IMR-90 (cell line): ENCODE measurements around the gene VAV1. TPM values are rescaled to one million over a fixed set of nuclear protein-coding genes. Genes with fewer than 3 reads are reported as not detected.

ENCODE experiments used
- ATAC-seq: fragments of 200-7000 bp; cut with Tn5 transposase; 2 replicates; pipeline ENCODE4 v1.9.1; 2020; ENCODE audit warnings: low read depth, mild to moderate bottlenecking, moderate library complexity
- BruUV-seq: library from RNA; stranded (reverse); fragments of 400-500 nt; replicated peaks from 2 replicates; lab custom pipeline; 2021; lab: Mats Ljungman, UMichigan
- CTCF ChIA-PET: fragments of 300-600 bp; formaldehyde crosslinking; extraction: SDS; loops from one replicate; lab custom pipeline; 2021; ENCODE audit warnings: antibody characterized with exemption; lab: Yijun Ruan, JAX
- POLR2A ChIA-PET: fragments of 300-600 bp; sonication (Branson Sonifier 250); formaldehyde crosslinking; loops from one replicate; lab custom pipeline; 2022; ENCODE audit warnings: antibody characterized with exemption; ENCODE audit not compliant: unreplicated experiment; lab: Charles Lee
- DNase-seq: peaks from one replicate; pipeline ENCODE4 v3.0.0; 2013
- H2AFZ ChIP-seq: replicated peaks from 2 replicates; pipeline ENCODE3; 2013; ENCODE audit warnings: low read length, mild to moderate bottlenecking; ENCODE audit not compliant: poor library complexity
- H2AK5ac ChIP-seq: 2 replicates; pipeline ENCODE4 v1.6.1; 2013; ENCODE audit warnings: low read depth, low read length, inconsistent platforms
- H2AK9ac ChIP-seq: replicated peaks from 2 replicates; pipeline ENCODE3; 2013; ENCODE audit warnings: mild to moderate bottlenecking, low read depth, low read length, moderate library complexity; ENCODE audit not compliant: poor library complexity
- H2BK120ac ChIP-seq: 2 replicates; pipeline ENCODE4 v1.6.1; 2013; ENCODE audit warnings: low read depth, low read length, inconsistent platforms
- H2BK15ac ChIP-seq: 3 replicates; pipeline ENCODE4 v1.6.1; 2013; ENCODE audit warnings: low read depth, low read length, inconsistent platforms
- H2BK20ac ChIP-seq: 2 replicates; pipeline ENCODE4 v1.6.1; 2013; ENCODE audit warnings: low read depth, mild to moderate bottlenecking, inconsistent platforms, low read length, moderate library complexity
- H2BK5ac ChIP-seq: 2 replicates; pipeline ENCODE4 v1.6.1; 2013; ENCODE audit warnings: mild to moderate bottlenecking, low read depth, low read length, inconsistent platforms; ENCODE audit not compliant: poor library complexity, severe bottlenecking
- H3K14ac ChIP-seq: replicated peaks from 2 replicates; pipeline ENCODE4 v1.6.1; 2013; ENCODE audit warnings: low read depth, low read length, inconsistent platforms
- H3K18ac ChIP-seq: 2 replicates; pipeline ENCODE4 v1.6.1; 2013; ENCODE audit warnings: low read depth, low read length, control low read depth
- H3K23ac ChIP-seq: 2 replicates; pipeline ENCODE4 v1.6.1; 2013; ENCODE audit warnings: low read depth, low read length, inconsistent platforms
- H3K27ac ChIP-seq: 2 replicates; pipeline ENCODE4 v1.5.1; 2013; ENCODE audit warnings: mild to moderate bottlenecking, control low read depth, low read length; ENCODE audit not compliant: insufficient read depth
- H3K27me3 ChIP-seq: 2 replicates; pipeline ENCODE4 v1.6.1; 2013; ENCODE audit warnings: low read length; ENCODE audit not compliant: control insufficient read depth, insufficient read depth
- H3K36me3 ChIP-seq: 2 replicates; pipeline ENCODE4 v1.6.1; 2013; ENCODE audit warnings: low read length, mixed read lengths; ENCODE audit not compliant: control insufficient read depth, insufficient read depth
- H3K4ac ChIP-seq: 2 replicates; pipeline ENCODE4 v1.6.1; 2013; ENCODE audit warnings: low read depth, low read length, inconsistent platforms
- H3K4me1 ChIP-seq: 2 replicates; pipeline ENCODE4 v1.6.1; 2013; ENCODE audit warnings: low read length, mixed read lengths; ENCODE audit not compliant: control insufficient read depth, insufficient read depth
- H3K4me2 ChIP-seq: 2 replicates; pipeline ENCODE4 v1.6.1; 2013; ENCODE audit warnings: low read depth, mild to moderate bottlenecking, control low read depth, low read length, moderate library complexity
- H3K4me3 ChIP-seq: 2 replicates; pipeline ENCODE4 v1.5.1; 2013; ENCODE audit warnings: low read depth, mild to moderate bottlenecking, control low read depth, low read length, moderate library complexity; ENCODE audit not compliant: insufficient read depth
- H3K56ac ChIP-seq: 2 replicates; pipeline ENCODE4 v1.6.1; 2013; ENCODE audit warnings: low read length, inconsistent platforms; ENCODE audit not compliant: insufficient read depth; ENCODE audit errors: extremely low read depth
- H3K79me1 ChIP-seq, 2 experiments: 2 replicates each; pipeline ENCODE4 v1.6.1; 2013; ENCODE audit warnings: low read length in 2 of 2, inconsistent platforms in 1 of 2, low read depth in 1 of 2
- H3K9ac ChIP-seq: 2 replicates; pipeline ENCODE4 v1.6.1; 2013; ENCODE audit warnings: low read depth, low read length, control low read depth
- H3K9me1 ChIP-seq: 2 replicates; pipeline ENCODE4 v1.6.1; 2013; ENCODE audit warnings: low read length, inconsistent platforms; ENCODE audit not compliant: insufficient read depth
- H3K9me3 ChIP-seq: 2 replicates; pipeline ENCODE4 v1.6.1; 2013; ENCODE audit warnings: low read length; ENCODE audit not compliant: control insufficient read depth, insufficient read depth
- H4K20me1 ChIP-seq: 2 replicates; pipeline ENCODE4 v1.6.1; 2013; ENCODE audit warnings: low read length, inconsistent platforms; ENCODE audit not compliant: insufficient read depth
- H4K5ac ChIP-seq: 2 replicates; pipeline ENCODE4 v1.6.1; 2013; ENCODE audit warnings: mild to moderate bottlenecking, low read depth, low read length, control low read depth
- H4K8ac ChIP-seq, 2 experiments: 2 replicates each; pipeline ENCODE4 v1.6.1; 2013; ENCODE audit warnings: low read depth in 2 of 2, low read length in 2 of 2, control low read depth in 1 of 2, inconsistent platforms in 1 of 2
- H4K91ac ChIP-seq: 2 replicates; pipeline ENCODE4 v1.6.1; 2013; ENCODE audit warnings: low read depth, low read length, inconsistent platforms; ENCODE audit not compliant: insufficient read depth
- POLR2A ChIP-seq: IDR thresholded peaks from 2 replicates; pipeline ENCODE4 v1.6.1; 2012; ENCODE audit warnings: mild to moderate bottlenecking, low read depth, low read length
- WGBS, 2 experiments: methylation state at CpG; one replicate each; pipeline versions ENCODE4 v1.1.5 to v1.1.7; 2013; ENCODE audit warnings: missing lambda C conversion rate in 2 of 2; ENCODE audit not compliant: insufficient read length in 1 of 2; ENCODE audit errors: extremely low coverage in 2 of 2; 5-methylcytosine and 5-hydroxymethylcytosine counted together
- dilution Hi-C: fragments of 300-500 bp; cut with HindIII; formaldehyde crosslinking; loops from one replicate; pipeline ENCODE4 v1.14.3; 2018; ENCODE audit warnings: low sequenced_read_pairs; ENCODE audit not compliant: unreplicated experiment
- in situ Hi-C: fragments of 300-500 bp; cut with MboI; formaldehyde crosslinking; loops from 3 replicates; pipeline ENCODE4 v1.14.3; 2019; ENCODE audit warnings: low sequenced_read_pairs, inconsistent platforms, mixed read lengths
- intact Hi-C: fragments of 100-400 bp; cut with micrococcal nuclease; formaldehyde crosslinking; loops from 2 replicates; pipeline ENCODE4 v1.10.0; 2022
- polyA plus RNA-seq, 3 experiments: library from polyadenylated mRNA; depleted of rRNA; stranded (reverse); fragments of >200 nt; gene quantifications; 2 replicates each; pipeline ENCODE4 v1.2.3, GENCODE V29; 2012; ENCODE audit warnings: low replicate concordance in 1 of 3
- total RNA-seq: library from RNA; depleted of rRNA; stranded (reverse); fragments of >200 nt; gene quantifications from 2 replicates; pipeline ENCODE4 v1.2.3, GENCODE V29; 2012

Gene VAV1
- total and polyA plus RNA-seq, 2 of the 4 experiments (the other 2 are of a cell fraction), result not detected

DNA sequence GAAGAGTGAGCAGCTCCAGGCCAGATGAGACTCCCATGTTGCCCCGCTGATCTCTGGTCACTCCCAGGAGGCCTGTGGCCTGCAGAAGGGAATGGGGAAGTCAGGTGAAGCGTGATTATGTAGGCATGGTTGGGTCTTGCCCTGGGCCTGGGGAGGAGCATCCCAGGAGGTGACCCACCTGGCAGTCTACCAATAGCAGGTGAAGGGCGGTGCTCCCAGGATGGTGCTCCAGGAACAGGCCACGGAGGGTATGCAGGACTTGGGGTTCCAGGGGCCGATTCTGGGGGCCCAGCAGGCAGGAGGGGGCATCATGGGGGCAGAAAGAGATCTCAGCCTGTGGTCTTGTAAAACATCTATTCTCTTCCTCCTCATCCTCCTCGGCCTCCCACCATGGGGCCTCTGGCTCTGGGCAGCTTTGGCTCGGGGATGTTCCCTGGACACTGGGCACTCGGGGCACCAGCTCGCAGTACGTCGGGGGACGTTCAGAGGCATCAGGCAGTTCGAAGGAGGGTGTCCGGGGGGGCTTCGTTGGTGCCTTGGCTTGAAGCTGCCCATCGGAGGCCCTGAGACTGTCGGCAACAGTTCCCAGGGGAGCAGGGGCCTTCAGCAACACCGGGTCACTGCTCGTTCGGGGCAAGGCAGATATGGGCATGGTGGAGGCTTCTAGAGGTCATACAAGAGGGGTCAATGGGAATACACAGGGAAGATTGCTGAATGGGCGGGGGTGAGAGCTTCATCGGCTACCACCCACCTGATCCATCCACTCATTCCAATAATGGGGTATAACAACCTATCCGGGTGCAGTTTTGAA lies 17.6 kb upstream of the VAV1 start:
- intact Hi-C loops (no loop called here), in situ Hi-C loops (no loop called here), dilution Hi-C loops (no loop called here)
- H3K56ac ChIP-seq, result no peak overlapping the region
- no TSS peak for BruUV-seq
- H2BK5ac ChIP-seq, result no peak overlapping the region
- DNase-seq, result no peak
- H3K23ac ChIP-seq, result no peak overlapping the region
- no peak overlapping the region for H3K27ac ChIP-seq
- TF ChIP-seq POLR2A, result no peak
- H2AK5ac ChIP-seq, result no peak overlapping the region
- peaks cover 23% of the 10 kb centered on the region for H3K36me3 ChIP-seq
- no peak overlapping the region for H3K4ac ChIP-seq
- H2AFZ ChIP-seq, result no peak overlapping the region
- ChIA-PET CTCF (no interaction called here), POLR2A (no interaction called here)
- no peak overlapping the region for H3K4me3 ChIP-seq
- no peak overlapping the region for H3K14ac ChIP-seq
- no peaks in the 10 kb centered on the region for H4K20me1 ChIP-seq
- H2BK20ac ChIP-seq, result no peak overlapping the region
- H3K9ac ChIP-seq, result no peak overlapping the region
- H3K18ac ChIP-seq, result no peak overlapping the region
- no peak overlapping the region for H2BK120ac ChIP-seq
- H2AK9ac ChIP-seq, result no peak overlapping the region
- H3K4me2 ChIP-seq, result no peak overlapping the region
- H4K5ac ChIP-seq, result no peak overlapping the region
- no peak overlapping the region for H4K91ac ChIP-seq
- ATAC-seq, result no peak
- no peak overlapping the region for H4K8ac ChIP-seq
- H2BK15ac ChIP-seq, result no peak overlapping the region
- no peaks in the 10 kb centered on the region for H3K9me1 ChIP-seq
- H3K9me3 ChIP-seq, result no peaks in the 10 kb centered on the region
- 98% methylated on average over 12 of the region's 23 CpGs; no CpG with 5 or more reads in 1 of the 2 experiments for WGBS, 2 experiments
- no peaks in the 10 kb centered on the region for H3K79me1 ChIP-seq
- no peaks in the 10 kb centered on the region for H3K4me1 ChIP-seq
- no peaks in the 10 kb centered on the region for H3K27me3 ChIP-seq
